Trophoblast cell (in vitro differentiated cells and primary cell): ENCODE data around the gene CT45A2. TPM values are rescaled to one million over a fixed set of nuclear protein-coding genes. Genes with fewer than 3 reads are reported as not detected.
"Not testable (repeated sequence)": the region's sequence is repeated elsewhere in the genome, so short reads cannot be mapped to it uniquely, and the experiment has no call there.

Experiments used
- DNase-seq, 2 donors: peaks; one replicate each; pipeline ENCODE4 v3.0.0-alpha.2; 2016
- H2AFZ ChIP-seq: 2 replicates; pipeline ENCODE4 v1.6.1; 2013; ENCODE audit warnings: low read length, moderate library complexity, mild to moderate bottlenecking; ENCODE audit not compliant: insufficient read depth, poor library complexity
- H2AK5ac ChIP-seq: 2 replicates; pipeline ENCODE4 v1.6.1; 2013; ENCODE audit warnings: mild to moderate bottlenecking, low read length
- H2BK120ac ChIP-seq: 2 replicates; pipeline ENCODE4 v1.6.1; 2013; ENCODE audit warnings: low read length, mild to moderate bottlenecking, moderate library complexity; ENCODE audit not compliant: insufficient read depth, poor library complexity
- H2BK12ac ChIP-seq: 2 replicates; pipeline ENCODE4 v1.6.1; 2013; ENCODE audit warnings: mild to moderate bottlenecking, low read length, moderate library complexity
- H2BK5ac ChIP-seq: 2 replicates; pipeline ENCODE4 v1.6.1; 2013; ENCODE audit warnings: low read length, low read depth, moderate library complexity, mild to moderate bottlenecking; ENCODE audit not compliant: poor library complexity
- H3K14ac ChIP-seq: 2 replicates; pipeline ENCODE4 v1.6.1; 2013; ENCODE audit warnings: mild to moderate bottlenecking, low read length
- H3K18ac ChIP-seq: 2 replicates; pipeline ENCODE4 v1.6.1; 2013; ENCODE audit warnings: mild to moderate bottlenecking, low read length
- H3K23ac ChIP-seq: 2 replicates; pipeline ENCODE4 v1.6.1; 2013; ENCODE audit warnings: low read length
- H3K27ac ChIP-seq: 2 replicates; pipeline ENCODE4 v1.5.1; 2013; ENCODE audit warnings: low read depth, mild to moderate bottlenecking, inconsistent platforms, low read length, moderate library complexity
- H3K27me3 ChIP-seq: 2 replicates; pipeline ENCODE4 v1.6.1; 2013; ENCODE audit warnings: inconsistent platforms, mild to moderate bottlenecking, low read length, moderate library complexity; ENCODE audit not compliant: insufficient read depth
- H3K36me3 ChIP-seq, 2 experiments: 1 replicate in 1 of 2; 2 replicates in 1 of 2; pipeline ENCODE4 v1.6.1; 2013; ENCODE audit warnings: low read length in 2 of 2, mild to moderate bottlenecking in 2 of 2, moderate library complexity in 1 of 2; ENCODE audit not compliant: insufficient read depth in 2 of 2, control insufficient read depth in 1 of 2
- H3K4ac ChIP-seq: 2 replicates; pipeline ENCODE4 v1.6.1; 2013; ENCODE audit warnings: low read depth, mild to moderate bottlenecking, low read length, moderate library complexity
- H3K4me1 ChIP-seq, 2 experiments: 1 replicate in 1 of 2; 2 replicates in 1 of 2; pipeline ENCODE4 v1.6.1; 2013; ENCODE audit warnings: low read length in 2 of 2, mild to moderate bottlenecking in 2 of 2, moderate library complexity in 1 of 2; ENCODE audit not compliant: insufficient read depth in 2 of 2, control insufficient read depth in 1 of 2
- H3K4me2 ChIP-seq: 2 replicates; pipeline ENCODE4 v1.6.1; 2013; ENCODE audit warnings: inconsistent platforms, mild to moderate bottlenecking, low read length, moderate library complexity
- H3K4me3 ChIP-seq: 2 replicates; pipeline ENCODE4 v1.5.1; 2013; ENCODE audit warnings: mild to moderate bottlenecking, low read depth, low read length, inconsistent platforms
- H3K79me1 ChIP-seq: one replicate; pipeline ENCODE4 v1.6.1; 2013; ENCODE audit warnings: low read length
- H3K79me2 ChIP-seq: 2 replicates; pipeline ENCODE4 v1.6.1; 2013; ENCODE audit warnings: low read length, mild to moderate bottlenecking; ENCODE audit not compliant: control insufficient read depth, insufficient read depth, poor library complexity
- H3K9ac ChIP-seq: 2 replicates; pipeline ENCODE4 v1.6.1; 2013; ENCODE audit warnings: mild to moderate bottlenecking, low read length
- H3K9me3 ChIP-seq: 2 replicates; pipeline ENCODE4 v1.6.1; 2013; ENCODE audit warnings: low read depth, mild to moderate bottlenecking, control low read depth, inconsistent platforms, low read length; ENCODE audit not compliant: insufficient read depth
- H4K12ac ChIP-seq: 2 replicates; pipeline ENCODE4 v1.6.1; 2013; ENCODE audit warnings: low read depth, mild to moderate bottlenecking, low read length, moderate library complexity
- H4K8ac ChIP-seq: 2 replicates; pipeline ENCODE4 v1.6.1; 2013; ENCODE audit warnings: low read depth, mild to moderate bottlenecking, low read length, moderate library complexity
- H4K91ac ChIP-seq: one replicate; pipeline ENCODE4 v1.6.1; 2013; ENCODE audit warnings: low read depth, mild to moderate bottlenecking, low read length, moderate library complexity
- WGBS: extraction: QIAGEN DNeasy Blood & Tissue Kit; methylation state at CpG from one replicate; pipeline ENCODE4 v1.1.7; 2013; ENCODE audit warnings: missing lambda C conversion rate; ENCODE audit not compliant: insufficient read length, insufficient coverage; ENCODE audit errors: extremely low coverage; 5-methylcytosine and 5-hydroxymethylcytosine counted together
- polyA plus RNA-seq: library from polyadenylated mRNA; stranded (reverse); fragments of 200-250 nt; gene quantifications from 2 replicates; pipeline ENCODE4 v1.2.3, GENCODE V29; 2013

CT45A2 gene, protein sequence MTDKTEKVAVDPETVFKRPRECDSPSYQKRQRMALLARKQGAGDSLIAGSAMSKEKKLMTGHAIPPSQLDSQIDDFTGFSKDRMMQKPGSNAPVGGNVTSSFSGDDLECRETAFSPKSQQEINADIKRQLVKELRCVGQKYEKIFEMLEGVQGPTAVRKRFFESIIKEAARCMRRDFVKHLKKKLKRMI
- polyA plus RNA-seq: not detected in 2 replicates

DNA sequence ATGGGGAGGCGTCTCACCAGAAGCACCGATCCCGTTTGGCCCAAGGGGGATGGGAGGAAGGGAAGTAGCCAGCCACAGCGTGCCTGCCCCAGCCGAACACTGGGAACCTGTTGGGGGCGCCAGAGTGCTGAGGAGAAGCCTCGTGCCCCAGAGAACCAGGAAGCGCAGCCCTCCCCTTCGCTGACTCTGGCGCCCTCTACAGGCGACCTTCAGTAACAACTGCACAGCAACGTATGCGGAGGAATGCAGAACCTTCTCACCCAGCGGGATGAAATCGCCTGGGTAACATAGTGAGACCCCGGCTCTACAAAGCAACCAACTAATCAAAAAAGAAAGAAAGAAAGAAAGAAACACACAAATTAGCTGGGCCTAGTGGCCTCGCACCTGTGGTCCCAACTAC, at the start of gene CT45A2:
Gene CT45A2 (minus strand): TSS at position 101 of the 400 bp plus-strand sequence. CDS start 3,747 bp downstream, outside the sequence.
- not testable (repeated sequence) for DNase-seq, H3K18ac ChIP-seq, H4K8ac ChIP-seq, H3K79me1 ChIP-seq, H3K36me3 ChIP-seq, H2BK5ac ChIP-seq, H4K91ac ChIP-seq, H3K4me3 ChIP-seq, H3K27me3 ChIP-seq, H3K9me3 ChIP-seq, H3K9ac ChIP-seq, H2AK5ac ChIP-seq, H2AFZ ChIP-seq, H3K4ac ChIP-seq, H3K4me1 ChIP-seq, H3K23ac ChIP-seq, H3K14ac ChIP-seq, H2BK120ac ChIP-seq, H3K27ac ChIP-seq, H2BK12ac ChIP-seq, H3K79me2 ChIP-seq, H4K12ac ChIP-seq, H3K4me2 ChIP-seq
- no CpG with 5 or more reads among the region's 17 CpGs for whole genome bisulfite sequencing

DNA sequence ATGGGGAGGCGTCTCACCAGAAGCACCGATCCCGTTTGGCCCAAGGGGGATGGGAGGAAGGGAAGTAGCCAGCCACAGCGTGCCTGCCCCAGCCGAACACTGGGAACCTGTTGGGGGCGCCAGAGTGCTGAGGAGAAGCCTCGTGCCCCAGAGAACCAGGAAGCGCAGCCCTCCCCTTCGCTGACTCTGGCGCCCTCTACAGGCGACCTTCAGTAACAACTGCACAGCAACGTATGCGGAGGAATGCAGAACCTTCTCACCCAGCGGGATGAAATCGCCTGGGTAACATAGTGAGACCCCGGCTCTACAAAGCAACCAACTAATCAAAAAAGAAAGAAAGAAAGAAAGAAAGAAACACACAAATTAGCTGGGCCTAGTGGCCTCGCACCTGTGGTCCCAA, 34.6 kb upstream of the CT45A2 start, which contains the start of gene CT45A8:
Gene CT45A8 (minus strand): TSS at position 101 of the 400 bp plus-strand sequence. CDS start 3,755 bp downstream, outside the sequence.
- H3K79me1 ChIP-seq, H3K4me2 ChIP-seq, H3K27me3 ChIP-seq, H4K8ac ChIP-seq, H3K9ac ChIP-seq, H2BK12ac ChIP-seq, H3K4ac ChIP-seq, H3K4me1 ChIP-seq, H4K12ac ChIP-seq, H3K9me3 ChIP-seq, H3K79me2 ChIP-seq, H3K4me3 ChIP-seq, DNase-seq, H4K91ac ChIP-seq, H2BK120ac ChIP-seq, H2AK5ac ChIP-seq, H2BK5ac ChIP-seq, H3K14ac ChIP-seq, H3K27ac ChIP-seq, H2AFZ ChIP-seq, H3K36me3 ChIP-seq, H3K18ac ChIP-seq, H3K23ac ChIP-seq: not testable (repeated sequence)
- WGBS: no CpG with 5 or more reads among the region's 17 CpGs

DNA sequence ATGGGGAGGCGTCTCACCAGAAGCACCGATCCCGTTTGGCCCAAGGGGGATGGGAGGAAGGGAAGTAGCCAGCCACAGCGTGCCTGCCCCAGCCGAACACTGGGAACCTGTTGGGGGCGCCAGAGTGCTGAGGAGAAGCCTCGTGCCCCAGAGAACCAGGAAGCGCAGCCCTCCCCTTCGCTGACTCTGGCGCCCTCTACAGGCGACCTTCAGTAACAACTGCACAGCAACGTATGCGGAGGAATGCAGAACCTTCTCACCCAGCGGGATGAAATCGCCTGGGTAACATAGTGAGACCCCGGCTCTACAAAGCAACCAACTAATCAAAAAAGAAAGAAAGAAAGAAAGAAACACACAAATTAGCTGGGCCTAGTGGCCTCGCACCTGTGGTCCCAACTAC, 17.4 kb upstream of the CT45A2 start, which contains the start of gene CT45A7:
Gene CT45A7 (minus strand): TSS at position 101 of the 400 bp plus-strand sequence. CDS start 3,747 bp downstream, outside the sequence.
- H3K4me3 ChIP-seq, H3K23ac ChIP-seq, H3K4me1 ChIP-seq, H4K8ac ChIP-seq, H3K4ac ChIP-seq, H3K36me3 ChIP-seq, H3K27me3 ChIP-seq, H4K12ac ChIP-seq, H3K18ac ChIP-seq, H2BK5ac ChIP-seq, H3K9me3 ChIP-seq, H3K79me1 ChIP-seq, H3K14ac ChIP-seq, H2BK12ac ChIP-seq, H4K91ac ChIP-seq, H2AFZ ChIP-seq, H3K27ac ChIP-seq, H3K9ac ChIP-seq, H3K4me2 ChIP-seq, H2AK5ac ChIP-seq, H2BK120ac ChIP-seq, DNase-seq, H3K79me2 ChIP-seq: not testable (repeated sequence)
- no CpG with 5 or more reads among the region's 17 CpGs for WGBS

DNA sequence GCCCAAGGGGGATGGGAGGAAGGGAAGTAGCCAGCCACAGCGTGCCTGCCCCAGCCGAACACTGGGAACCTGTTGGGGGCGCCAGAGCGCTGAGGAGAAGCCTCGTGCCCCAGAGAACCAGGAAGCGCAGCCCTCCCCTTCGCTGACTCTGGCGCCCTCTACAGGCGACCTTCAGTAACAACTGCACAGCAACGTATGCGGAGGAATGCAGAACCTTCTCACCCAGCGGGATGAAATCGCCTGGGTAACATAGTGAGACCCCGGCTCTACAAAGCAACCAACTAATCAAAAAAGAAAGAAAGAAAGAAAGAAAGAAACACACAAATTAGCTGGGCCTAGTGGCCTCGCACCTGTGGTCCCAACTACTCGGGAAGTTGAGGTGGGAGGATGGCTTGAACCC, 17.1 kb downstream of the CT45A2 start, which contains the start of gene CT45A6:
Gene CT45A6 (minus strand): TSS at position 101 of the 400 bp plus-strand sequence. CDS start 3,794 bp downstream, outside the sequence.
- no CpG with 5 or more reads among the region's 16 CpGs for WGBS
- not testable (repeated sequence) for H3K4me2 ChIP-seq, H2AK5ac ChIP-seq, H3K18ac ChIP-seq, H3K4ac ChIP-seq, H2AFZ ChIP-seq, H3K36me3 ChIP-seq, H3K27me3 ChIP-seq, H3K79me2 ChIP-seq, H3K23ac ChIP-seq, H3K9me3 ChIP-seq, H2BK5ac ChIP-seq, H4K8ac ChIP-seq, H3K14ac ChIP-seq, H3K4me3 ChIP-seq, H3K27ac ChIP-seq, DNase-seq, H4K12ac ChIP-seq, H3K79me1 ChIP-seq, H3K4me1 ChIP-seq, H2BK12ac ChIP-seq, H4K91ac ChIP-seq, H3K9ac ChIP-seq, H2BK120ac ChIP-seq
